HEK293 (cell line): ENCODE measurements around the gene MKI67.

Experiments used
- CTCF ChIA-PET: fragments of 350-600 bp; formaldehyde crosslinking; extraction: SDS; loops from one replicate; lab custom pipeline; 2021; ENCODE audit warnings: antibody characterized with exemption; lab: Yijun Ruan, JAX
- POLR2A ChIA-PET: fragments of 300-600 bp; formaldehyde crosslinking; extraction: SDS; loops from one replicate; lab custom pipeline; 2020; ENCODE audit warnings: antibody characterized with exemption, inconsistent platforms; lab: Yijun Ruan, JAX
- H3K27ac ChIP-seq: fragments of 200-500 bp; sonication (Bioruptor generic); 2 replicates; pipeline ENCODE4 v1.5.1; 2014; ENCODE audit warnings: low read depth, low read length, control low read depth, inconsistent platforms; ENCODE audit errors: extremely low read depth
- H3K36me3 ChIP-seq, 2 experiments: fragments of 200-500 bp in 1 of 2; sonication (Bioruptor generic) in 1 of 2; 1 replicate in 1 of 2; 2 replicates in 1 of 2; pipeline ENCODE4 v1.5.1; 2014 to 2017; ENCODE audit warnings: inconsistent platforms in 2 of 2, low read length in 2 of 2; ENCODE audit not compliant: control insufficient read depth in 2 of 2, insufficient read depth in 1 of 2
- H3K4me1 ChIP-seq: fragments of 200-500 bp; sonication (Bioruptor generic); 2 replicates; pipeline ENCODE4 v1.5.1; 2014; ENCODE audit warnings: mild to moderate bottlenecking, low read length, inconsistent platforms; ENCODE audit not compliant: control insufficient read depth, insufficient read depth
- H3K4me3 ChIP-seq: 2 replicates; pipeline ENCODE4 v1.5.1; 2011; ENCODE audit warnings: low read depth, mild to moderate bottlenecking, control low read depth, low read length, moderate library complexity
- H3K9me3 ChIP-seq: fragments of 200-500 bp; sonication (Bioruptor generic); 2 replicates; pipeline ENCODE4 v1.5.1; 2014; ENCODE audit warnings: low read depth, low read length, inconsistent platforms; ENCODE audit not compliant: control insufficient read depth, insufficient read depth
- PATZ1 ChIP-seq: fragments of 450-650 bp; formaldehyde crosslinking; IDR thresholded peaks from 2 replicates; pipeline ENCODE4 v1.5.1; 2016; ENCODE audit warnings: missing biosample characterization, missing genetic modification characterization
- PRDM1 ChIP-seq: fragments of 450-650 bp; formaldehyde crosslinking; IDR thresholded peaks from 2 replicates; pipeline ENCODE4; 2016; ENCODE audit warnings: missing biosample characterization, missing genetic modification characterization
- ZBTB1 ChIP-seq: fragments of 450-650 bp; formaldehyde crosslinking; IDR thresholded peaks from 2 replicates; pipeline ENCODE4 v1.5.1; 2016; ENCODE audit warnings: missing biosample characterization, missing genetic modification characterization
- ZBTB11 ChIP-seq: fragments of 450-650 bp; formaldehyde crosslinking; conservative IDR thresholded peaks from 2 replicates; pipeline ENCODE4 v1.5.1; 2016; ENCODE audit warnings: low read depth, missing biosample characterization, missing genetic modification characterization
- ZBTB17 ChIP-seq: fragments of 450-650 bp; formaldehyde crosslinking; IDR thresholded peaks from 2 replicates; pipeline ENCODE4 v1.5.1; 2016; ENCODE audit warnings: missing biosample characterization, missing genetic modification characterization
- ZBTB48 ChIP-seq: fragments of 450-650 bp; formaldehyde crosslinking; IDR thresholded peaks from 2 replicates; pipeline ENCODE4 v1.5.1; 2016; ENCODE audit warnings: missing biosample characterization, missing genetic modification characterization
- ZEB2 ChIP-seq: fragments of 450-650 bp; formaldehyde crosslinking; IDR thresholded peaks from 2 replicates; pipeline ENCODE4 v1.5.1; 2016; ENCODE audit warnings: missing biosample characterization, missing genetic modification characterization
- ZFHX2 ChIP-seq: fragments of 450-650 bp; formaldehyde crosslinking; conservative IDR thresholded peaks from 2 replicates; pipeline ENCODE4 v1.5.1; 2016; ENCODE audit warnings: missing biosample characterization, missing genetic modification characterization
- ZFP3 ChIP-seq: fragments of 450-650 bp; formaldehyde crosslinking; IDR thresholded peaks from 2 replicates; pipeline ENCODE4 v1.5.1; 2016; ENCODE audit warnings: low read depth, missing biosample characterization, missing genetic modification characterization
- ZFP69B ChIP-seq: fragments of 450-650 bp; formaldehyde crosslinking; IDR thresholded peaks from 2 replicates; pipeline ENCODE4 v1.5.1; 2016; ENCODE audit warnings: missing biosample characterization, missing genetic modification characterization
- ZNF221 ChIP-seq: fragments of 450-650 bp; formaldehyde crosslinking; IDR thresholded peaks from 2 replicates; pipeline ENCODE4 v1.5.1; 2017; ENCODE audit warnings: missing biosample characterization, missing genetic modification characterization, borderline replicate concordance
- ZNF324 ChIP-seq: fragments of 450-650 bp; formaldehyde crosslinking; IDR thresholded peaks from 2 replicates; pipeline ENCODE4 v1.5.1; 2016; ENCODE audit warnings: missing biosample characterization, missing genetic modification characterization
- ZNF394 ChIP-seq: fragments of 450-650 bp; formaldehyde crosslinking; IDR thresholded peaks from 2 replicates; pipeline ENCODE4 v1.5.1; 2016; ENCODE audit warnings: missing biosample characterization, missing genetic modification characterization, mild to moderate bottlenecking, moderate library complexity, borderline replicate concordance
- ZNF473 ChIP-seq: fragments of 450-650 bp; formaldehyde crosslinking; IDR thresholded peaks from 2 replicates; pipeline ENCODE4 v1.5.1; 2017; ENCODE audit warnings: missing biosample characterization, missing genetic modification characterization
- ZNF521 ChIP-seq: fragments of 450-650 bp; formaldehyde crosslinking; IDR thresholded peaks from 2 replicates; pipeline ENCODE4 v1.5.1; 2017; ENCODE audit warnings: missing biosample characterization, mild to moderate bottlenecking, missing genetic modification characterization
- ZNF548 ChIP-seq: fragments of 450-650 bp; formaldehyde crosslinking; IDR thresholded peaks from 2 replicates; pipeline ENCODE4 v1.5.1; 2016; ENCODE audit warnings: missing biosample characterization, missing genetic modification characterization
- ZNF580 ChIP-seq: fragments of 450-650 bp; formaldehyde crosslinking; IDR thresholded peaks from 2 replicates; pipeline ENCODE4 v1.5.1; 2016; ENCODE audit warnings: missing biosample characterization, missing genetic modification characterization
- ZNF610 ChIP-seq: fragments of 450-650 bp; formaldehyde crosslinking; IDR thresholded peaks from 2 replicates; pipeline ENCODE4 v1.5.1; 2016; ENCODE audit warnings: missing biosample characterization, missing genetic modification characterization, borderline replicate concordance
- ZNF626 ChIP-seq: fragments of 450-650 bp; sonication (Bioruptor Pico); formaldehyde crosslinking; IDR thresholded peaks from 2 replicates; pipeline ENCODE4 v1.5.1; 2018; ENCODE audit warnings: missing biosample characterization, missing genetic modification characterization, inconsistent platforms
- ZNF776 ChIP-seq: fragments of 450-650 bp; formaldehyde crosslinking; IDR thresholded peaks from 2 replicates; pipeline ENCODE4 v1.5.0; 2017; ENCODE audit warnings: missing biosample characterization, missing genetic modification characterization, borderline replicate concordance

MKI67 gene

GRCh38 chr10:128165536-128165935 is 39.3 kb upstream of the MKI67 start:
- H3K27ac ChIP-seq: no peak overlapping the region
- H3K4me1 ChIP-seq: no peaks in the 10 kb centered on the region
- ChIA-PET POLR2A (no interaction called here), CTCF (interaction anchor here (0.5 to 1.1 kb wide), 4 partner anchors 13 to 48 kb away, joined by 3 to 4 read pairs (median 4); no protein-coding TSS in a partner anchor)
- H3K4me3 ChIP-seq: no peak overlapping the region
- no peaks in the 10 kb centered on the region for H3K36me3 ChIP-seq
- no peaks in the 10 kb centered on the region for H3K9me3 ChIP-seq
- TF ChIP-seq ZBTB48 (tag by site-specific recombination) (no peak), ZNF473 (no peak), ZBTB11 (no peak), ZFP3 (tag by site-specific recombination) (no peak), ZNF548 (tag by site-specific recombination) (no peak), ZNF610 (tag by site-specific recombination) (no peak), ZNF394 (tag by site-specific recombination) (no peak), ZNF626 (tag by site-specific recombination) (no peak)

- no peaks in the 10 kb centered on the region for H3K9me3 ChIP-seq
- no peaks in the 10 kb centered on the region for H3K36me3 ChIP-seq
- TF ChIP-seq ZNF324 (no peak), ZNF221 (tag by site-specific recombination) (no peak), ZFHX2 (no peak), ZBTB17 (tag by site-specific recombination) (no peak), ZFP69B (tag by site-specific recombination) (no peak), ZNF521 (tag by site-specific recombination) (no peak), ZNF776 (tag by site-specific recombination) (no peak), ZBTB1 (no peak), PRDM1 (no peak), ZNF580 (tag by site-specific recombination) (no peak), ZEB2 (no peak), ZFP3 (tag by site-specific recombination) (no peak), PATZ1 (tag by site-specific recombination) (no peak)
- TF ChIP-seq, all 188 proteins: peak for 0
- no peaks in the 10 kb centered on the region for H3K4me1 ChIP-seq
- H3K27ac ChIP-seq: no peak overlapping the region
- POLR2A ChIA-PET: no interaction called here
- H3K4me3 ChIP-seq: no peak overlapping the region
- CTCF ChIA-PET: interaction anchor here (1.1 to 1.9 kb wide), 3 partner anchors 13 to 48 kb away, joined by 5 to 11 read pairs (median 7); no protein-coding TSS in a partner anchor
Observed at GRCh38 chr10:128163701-128164100, 37.5 kb upstream of the MKI67 start.
